Pancreas (tissue), 10 donors: ENCODE measurements around the gene TMCC3. TPM values are rescaled to one million over a fixed set of nuclear protein-coding genes. Genes with fewer than 3 reads are reported as not detected.

Source experiments
- ATAC-seq, 4 donors: fragments of 200-7000 bp; cut with Tn5 transposase; one replicate each; pipeline versions ENCODE4 v1.8.0 to v1.9.1; 2020; ENCODE audit warnings: mild to moderate bottlenecking in 4 of 4, moderate library complexity in 4 of 4
- DNase-seq, 6 donors: peaks; one replicate each; pipeline ENCODE4 v3.0.0-alpha.2; 2020
- FAIRE-seq: peaks from 2 replicates; lab custom pipeline; 2012; peaks lifted over from hg19 to GRCh38; lab: Jason Lieb, UNC
- H3K27ac ChIP-seq, 4 donors: fragments of 200-600 bp; sonication (generic); 1 replicate in 3 of 4; 2 replicates in 1 of 4; pipeline versions ENCODE4 v1.5.0 to v1.8.0; 2020
- H3K27me3 ChIP-seq, 4 donors: fragments of 200-600 bp; one replicate each; pipeline ENCODE4 v1.8.0; 2021
- H3K36me3 ChIP-seq, 3 donors: fragments of 200-600 bp; sonication (generic) in 1 of 3; one replicate each; pipeline versions ENCODE4 v1.5.0 to v1.8.0; 2020 to 2021
- H3K4me1 ChIP-seq, 3 donors: fragments of 200-600 bp; one replicate each; pipeline ENCODE4 v1.8.0; 2021
- H3K4me3 ChIP-seq, 4 donors: fragments of 200-600 bp; sonication (generic) in 2 of 4; one replicate each; pipeline versions ENCODE4 v1.5.0 to v1.8.0; 2020 to 2021
- H3K9me3 ChIP-seq, 4 donors: fragments of 200-600 bp; one replicate each; pipeline ENCODE4 v1.8.0; 2021
- CTCF ChIP-seq, 4 donors: fragments of 200-600 bp; sonication (generic) in 3 of 4; IDR thresholded peaks; one replicate each; pipeline versions ENCODE4 v1.5.0 to v1.8.0; 2021; ENCODE audit warnings: antibody characterized with exemption in 4 of 4
- WGBS, 2 donors: extraction: QIAGEN DNeasy Blood & Tissue Kit; methylation state at CpG; one replicate each; pipeline ENCODE4 v1.1.7; 2013; 5-methylcytosine and 5-hydroxymethylcytosine counted together
- intact Hi-C, 3 donors: fragments of 100-400 bp; cut with DNase I; formaldehyde crosslinking; loops; one replicate each; pipeline versions ENCODE4 v1.11.1 to v1.14.2; 2022
- polyA plus RNA-seq, 2 donors: library from polyadenylated mRNA; stranded (reverse); fragments of 200-250 nt; gene quantifications; one replicate each; pipeline ENCODE4 v1.2.3, GENCODE V29; 2013
- total RNA-seq, 6 donors: library from RNA; stranded (reverse); fragmentation: NEBNext Ultra II Directional in 4 of 6; extraction: Animal tissue kit (Norgen Biotek cat#: 25700) in 4 of 6; gene quantifications; one replicate each; pipeline versions ENCODE4 v1.2.1 to v1.2.4, GENCODE V29; 2021 to 2023
- donor health status: healthy with polysubstance abuse.
- donor health status: DM: no; HTN: no; CAD: no; lungs with moderate emphysema.
- donor health status: DM: no; HTN: no; CAD: no.
- donor health status: control.
- donor health status: control.
- donor health status: Bipolar disorder and iron deficiency.
- donor health status: DM: yes; HTN: yes; CAD: no.
- donor health status: DM: no; HTN: no; CAD: no.
- donor health status: DM: no; HTN: no; CAD: no.
- donor health status: DM: yes; HTN: yes; CAD: no.

Gene TMCC3
- total and polyA plus RNA-seq, 8 donors = 1.0 to 6.9 (median 2.3) TPM

GRCh38 chr12:94687891-94688290 is 37.5 kb upstream of the TMCC3 start:
- intact Hi-C loops = no loop called here
- ATAC-seq = no peak
- Histone ChIP-seq H3K4me3 (no peak overlapping the region), H3K27ac (no peak overlapping the region), H3K4me1 (peaks cover 4 to 11% (median 6%) of the 10 kb centered on the region in 3 donors), H3K9me3 (no peaks in the 10 kb centered on the region), H3K36me3 (no peaks in the 10 kb centered on the region), H3K27me3 (no peaks in the 10 kb centered on the region)
- WGBS, 2 donors = 79 to 87% methylated on average over 6 of the region's 6 CpGs
- FAIRE-seq = no peak
- no peak for DNase-seq
- TF ChIP-seq CTCF (IDR thresholded peaks at IDR 0.05) = no peak

- no peak overlapping the region for H3K27ac ChIP-seq
- H3K4me1 ChIP-seq = peaks cover 4 to 11% (median 6%) of the 10 kb centered on the region in 3 donors
- FAIRE-seq = no peak
- no peaks in the 10 kb centered on the region for H3K36me3 ChIP-seq
- WGBS, 2 donors = 61 to 66% methylated on average over 6 of the region's 6 CpGs
- no peaks in the 10 kb centered on the region for H3K9me3 ChIP-seq
- no peak for ATAC-seq
- no peaks in the 10 kb centered on the region for H3K27me3 ChIP-seq
- intact Hi-C loops = no loop called here
- TF ChIP-seq CTCF (IDR thresholded peaks at IDR 0.05) = no peak
- no peak overlapping the region for H3K4me3 ChIP-seq
- no peak for DNase-seq
These were observed 36.7 kb upstream of the TMCC3 start for GRCh38 chr12:94686834-94687628.

- ATAC-seq = no peak
- no peaks in the 10 kb centered on the region for H3K4me1 ChIP-seq
- no peaks in the 10 kb centered on the region for H3K27me3 ChIP-seq
- WGBS, 2 donors = 78 to 89% methylated on average over 7 of the region's 7 CpGs
- intact Hi-C loops = no loop called here
- no peak overlapping the region for H3K27ac ChIP-seq
- no peak for TF ChIP-seq CTCF (IDR thresholded peaks at IDR 0.05)
- H3K4me3 ChIP-seq = no peak overlapping the region
- no peak for FAIRE-seq
- no peak for DNase-seq
- no peaks in the 10 kb centered on the region for H3K36me3 ChIP-seq
- no peaks in the 10 kb centered on the region for H3K9me3 ChIP-seq
These were observed 34.2 kb upstream of the TMCC3 start for GRCh38 chr12:94684416-94685142.

GRCh38 chr12:94679554-94680195 is 29.3 kb upstream of the TMCC3 start:
- DNase-seq = no peak
- no peak for ATAC-seq
- Histone ChIP-seq H3K9me3 (no peaks in the 10 kb centered on the region), H3K27ac (no peak overlapping the region), H3K4me3 (no peak overlapping the region), H3K36me3 (no peaks in the 10 kb centered on the region), H3K27me3 (no peaks in the 10 kb centered on the region), H3K4me1 (peaks cover 0 to 6% (median 0%) of the 10 kb centered on the region in 3 donors)
- no peak for TF ChIP-seq CTCF (IDR thresholded peaks at IDR 0.05)
- intact Hi-C loops = no loop called here
- 70 to 80% methylated on average over 4 of the region's 4 CpGs for WGBS, 2 donors
- FAIRE-seq = no peak
